Liver (tissue), 9 donors: ENCODE data around the gene SH2D3C. TPM values are rescaled to one million over a fixed set of nuclear protein-coding genes. Genes with fewer than 3 reads are reported as not detected.

Experiments
- DNase-seq: peaks from one replicate; pipeline ENCODE4 v3.0.0-alpha.2; 2017; ENCODE audit warnings: low spot score
- H3K27ac ChIP-seq, 2 donors: one replicate each; pipeline ENCODE4 v1.7.0; 2013; ENCODE audit warnings: inconsistent platforms in 2 of 2, low read length in 2 of 2, control low read depth in 1 of 2, low read depth in 1 of 2, mild to moderate bottlenecking in 1 of 2
- H3K27me3 ChIP-seq, 4 donors: one replicate each; pipeline versions ENCODE4 v1.6.1 to v1.7.0; 2013; ENCODE audit warnings: low read length in 3 of 4, inconsistent platforms in 1 of 4, mild to moderate bottlenecking in 1 of 4, moderate library complexity in 1 of 4; ENCODE audit not compliant: control insufficient read depth in 4 of 4, insufficient read depth in 4 of 4
- H3K36me3 ChIP-seq, 4 donors: one replicate each; pipeline versions ENCODE4 v1.6.1 to v1.7.0; 2013; ENCODE audit warnings: low read length in 3 of 4, mild to moderate bottlenecking in 3 of 4, low read depth in 1 of 4, moderate library complexity in 1 of 4; ENCODE audit not compliant: control insufficient read depth in 4 of 4, insufficient read depth in 3 of 4
- H3K4me1 ChIP-seq, 4 donors: one replicate each; pipeline versions ENCODE4 v1.6.1 to v1.7.0; 2013; ENCODE audit warnings: low read length in 3 of 4, mild to moderate bottlenecking in 3 of 4, moderate library complexity in 1 of 4; ENCODE audit not compliant: control insufficient read depth in 4 of 4, insufficient read depth in 4 of 4
- H3K4me3 ChIP-seq, 3 donors: one replicate each; pipeline versions ENCODE4 v1.6.1 to v1.7.0; 2013; ENCODE audit warnings: low read length in 3 of 3, control low read depth in 1 of 3, low read depth in 1 of 3, mild to moderate bottlenecking in 1 of 3
- H3K9ac ChIP-seq, 2 donors: one replicate each; pipeline ENCODE4 v1.7.0; 2013; ENCODE audit warnings: low read length in 2 of 2, mild to moderate bottlenecking in 2 of 2, moderate library complexity in 2 of 2, control low read depth in 1 of 2, low read depth in 1 of 2
- H3K9me3 ChIP-seq, 4 donors: one replicate each; pipeline versions ENCODE4 v1.6.1 to v1.7.0; 2013; ENCODE audit warnings: low read length in 3 of 4; ENCODE audit not compliant: control insufficient read depth in 4 of 4
- ATF3 ChIP-seq: IDR thresholded peaks from 2 replicates; pipeline ENCODE4 v1.6.1; 2016; ENCODE audit warnings: antibody characterized with exemption
- CTCF ChIP-seq: fragments of 150-350 bp; IDR thresholded peaks from 2 replicates; pipeline ENCODE4 v1.5.1; 2017; ENCODE audit warnings: improper control_type of control experiment, low read depth, low read length; ENCODE audit not compliant: missing input control
- EGR1 ChIP-seq, 2 donors: IDR thresholded peaks; 2 replicates each; pipeline ENCODE4 v1.6.1; 2016 to 2018; ENCODE audit warnings: antibody characterized with exemption in 2 of 2, low read depth in 2 of 2
- FOXA1 ChIP-seq: IDR thresholded peaks from 2 replicates; pipeline ENCODE4 v1.6.1; 2016; ENCODE audit warnings: antibody characterized with exemption
- FOXA2 ChIP-seq: IDR thresholded peaks from 2 replicates; pipeline ENCODE4 v1.6.1; 2016; ENCODE audit warnings: antibody characterized with exemption
- GABPA ChIP-seq, 2 donors: IDR thresholded peaks in 1 of 2; conservative IDR thresholded peaks in 1 of 2; 2 replicates each; pipeline ENCODE4 v1.6.1; 2016; ENCODE audit warnings: antibody characterized with exemption in 2 of 2, mild to moderate bottlenecking in 1 of 2, moderate library complexity in 1 of 2
- HNF4A ChIP-seq, 2 donors: conservative IDR thresholded peaks; 2 replicates each; pipeline ENCODE4 v1.6.1; 2016; ENCODE audit warnings: antibody characterized with exemption in 2 of 2, mild to moderate bottlenecking in 2 of 2
- HNF4G ChIP-seq: IDR thresholded peaks from 2 replicates; pipeline ENCODE4 v1.6.1; 2016; ENCODE audit warnings: antibody characterized with exemption
- MAX ChIP-seq: IDR thresholded peaks from 2 replicates; pipeline ENCODE4 v1.6.1; 2016; ENCODE audit warnings: antibody characterized with exemption
- NR2F2 ChIP-seq: IDR thresholded peaks from 2 replicates; pipeline ENCODE4 v1.6.1; 2016; ENCODE audit warnings: antibody characterized with exemption
- REST ChIP-seq: IDR thresholded peaks from 2 replicates; pipeline ENCODE4 v1.6.1; 2016; ENCODE audit warnings: antibody characterized with exemption, mild to moderate bottlenecking
- RXRA ChIP-seq, 2 donors: IDR thresholded peaks; 2 replicates each; pipeline ENCODE4 v1.6.1; 2017 to 2018; ENCODE audit warnings: antibody characterized with exemption in 2 of 2, mild to moderate bottlenecking in 1 of 2
- SP1 ChIP-seq: IDR thresholded peaks from 2 replicates; pipeline ENCODE4 v1.6.1; 2018; ENCODE audit warnings: antibody characterized with exemption, mild to moderate bottlenecking
- TAF1 ChIP-seq: conservative IDR thresholded peaks from 2 replicates; pipeline ENCODE4 v1.6.1; 2016; ENCODE audit warnings: antibody characterized with exemption, mild to moderate bottlenecking
- YY1 ChIP-seq: IDR thresholded peaks from 2 replicates; pipeline ENCODE4 v1.6.1; 2016; ENCODE audit warnings: antibody characterized with exemption, mild to moderate bottlenecking
- ZBTB33 ChIP-seq: IDR thresholded peaks from 2 replicates; pipeline ENCODE4 v1.6.1; 2016; ENCODE audit warnings: antibody characterized with exemption
- WGBS: extraction: QIAGEN DNeasy Blood & Tissue Kit; methylation state at CpG from one replicate; pipeline ENCODE4 v1.1.7; 2013; 5-methylcytosine and 5-hydroxymethylcytosine counted together
- polyA plus RNA-seq, 2 donors: library from polyadenylated mRNA; stranded (reverse) in 1 of 2; unstranded in 1 of 2; fragments of 200-250 nt in 1 of 2; fragments of >200 nt in 1 of 2; fragmentation: Nextera tagmentation in 1 of 2; extraction: Ambion mirVana in 1 of 2; gene quantifications; one replicate each; pipeline versions ENCODE4 v1.2.1 to v1.2.3, GENCODE V29; 2013 to 2015
- total RNA-seq, 2 donors: library from RNA; depleted of rRNA; stranded (reverse); fragments of >200 nt; gene quantifications; one replicate each; pipeline ENCODE4 v1.2.3, GENCODE V29; 2014
- donor health status: healthy.
- donor health status: healthy.
- donor health status: healthy.
- donor health status: healthy.
- donor health status: healthy.

The SH2D3C gene
- total and polyA plus RNA-seq, 4 donors: 2.2 to 5.1 (median 3.9) TPM

GRCh38 chr9:127767909-127768331 lies 10.5 kb downstream of the SH2D3C start (continued):
- TF ChIP-seq ZBTB33 (no peak), TAF1 (no peak), YY1 (no peak), FOXA2 (no peak)

- no peak for TF ChIP-seq REST
- TF ChIP-seq YY1: no peak
- no peak for TF ChIP-seq GABPA (IDR thresholded peaks at IDR 0.05 in 1 of 2, conservative IDR thresholded peaks at IDR 0.05 in 1 of 2)
- TF ChIP-seq FOXA2: no peak
- TF ChIP-seq TAF1: no peak
- no peak for TF ChIP-seq RXRA (IDR thresholded peaks at IDR 0.05)
- no peak for TF ChIP-seq HNF4A (conservative IDR thresholded peaks at IDR 0.05)
- H3K27ac ChIP-seq: peak overlapping the region; percentile 34 to 59
- H3K9ac ChIP-seq: no peak overlapping the region
- no peaks in the 10 kb centered on the region for H3K36me3 ChIP-seq
- no peaks in the 10 kb centered on the region for H3K9me3 ChIP-seq
- no peaks in the 10 kb centered on the region for H3K27me3 ChIP-seq
- WGBS: 72% methylated on average over 3 of the region's 3 CpGs
- H3K4me1 ChIP-seq: peaks cover 0 to 15% (median 10%) of the 10 kb centered on the region in 4 donors
- no peak overlapping the region for H3K4me3 ChIP-seq
- DNase-seq: no peak
Observed at GRCh38 chr9:127767410-127767809, 11.1 kb downstream of the SH2D3C start.

- DNase-seq: no peak
- no peaks in the 10 kb centered on the region for H3K9me3 ChIP-seq
- H3K4me3 ChIP-seq: no peak overlapping the region
- no peaks in the 10 kb centered on the region for H3K36me3 ChIP-seq
- peaks cover 0 to 7% (median 3%) of the 10 kb centered on the region in 4 donors for H3K4me1 ChIP-seq
- no peak overlapping the region for H3K9ac ChIP-seq
- 82% methylated on average over 1 of the region's 1 CpG for WGBS
- H3K27ac ChIP-seq: no peak overlapping the region
- no peaks in the 10 kb centered on the region for H3K27me3 ChIP-seq
- TF ChIP-seq FOXA2: no peak
- TF ChIP-seq SP1: no peak
- no peak for TF ChIP-seq YY1
- TF ChIP-seq MAX: no peak
- TF ChIP-seq CTCF: no peak
- no peak for TF ChIP-seq GABPA (IDR thresholded peaks at IDR 0.05 in 1 of 2, conservative IDR thresholded peaks at IDR 0.05 in 1 of 2)
- TF ChIP-seq REST: no peak
- TF ChIP-seq EGR1 (IDR thresholded peaks at IDR 0.05; ENCODE audit: low read depth in 2 of 2): no peak
- TF ChIP-seq TAF1: no peak
- TF ChIP-seq HNF4G: no peak
- no peak for TF ChIP-seq FOXA1
- no peak for TF ChIP-seq ZBTB33
- TF ChIP-seq HNF4A (conservative IDR thresholded peaks at IDR 0.05): no peak
- TF ChIP-seq NR2F2: no peak
- no peak for TF ChIP-seq ATF3
Observed at GRCh38 chr9:127765418-127765817, 13.0 kb downstream of the SH2D3C start.
